NB4 (cell line): ENCODE results near the gene MPZ.
A peak's percentile ranks its signal among the peaks of the same experiment; 100 is the strongest.

ENCODE experiments used
- DNase-seq: peaks from one replicate; pipeline ENCODE4 v3.0.0; 2010; ENCODE audit warnings: low read depth
- H3K4me3 ChIP-seq: one replicate; pipeline ENCODE4 v1.5.1; 2011; ENCODE audit warnings: mild to moderate bottlenecking, low read depth, low read length, moderate library complexity
- MYC ChIP-seq: IDR thresholded peaks from 2 replicates; pipeline ENCODE4 v1.6.1; 2011; ENCODE audit warnings: low read depth, low read length
- POLR2A ChIP-seq: IDR thresholded peaks from 2 replicates; pipeline ENCODE4 v1.6.1; 2011; ENCODE audit warnings: mild to moderate bottlenecking; ENCODE audit not compliant: insufficient read length; ENCODE audit errors: extremely low read depth
- TF ChIP-seq, protein P1 (sequence below): IDR thresholded peaks from one replicate; pipeline ENCODE4 v1.5.1; 2012; ENCODE audit warnings: low read depth, low read length
- TF ChIP-seq, protein P2 (sequence below): IDR thresholded peaks from 2 replicates; pipeline ENCODE4 v1.6.1; 2011; ENCODE audit warnings: low read depth, low read length

MPZ gene

DNA sequence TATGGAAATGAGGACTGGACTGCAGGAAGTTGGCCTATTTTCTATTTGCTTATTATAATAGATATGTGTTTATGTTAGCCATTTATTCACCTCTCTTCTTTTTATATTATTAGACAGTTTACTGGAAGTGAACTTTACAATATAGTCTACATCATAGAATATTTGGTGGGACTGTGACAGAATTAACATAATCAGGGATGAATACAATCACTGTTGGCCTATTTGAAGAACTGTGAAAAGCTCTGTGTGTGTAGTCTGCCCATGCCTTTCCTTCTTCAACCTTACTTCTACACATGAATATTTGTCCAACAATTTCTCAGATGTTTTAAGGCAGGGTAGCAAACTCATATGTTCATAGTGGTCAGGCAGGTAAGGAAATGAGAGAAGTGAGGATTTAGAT, 12.4 kb downstream of the MPZ start:
- H3K4me3 ChIP-seq, result no peak overlapping the region
- TF ChIP-seq, protein P1, sequence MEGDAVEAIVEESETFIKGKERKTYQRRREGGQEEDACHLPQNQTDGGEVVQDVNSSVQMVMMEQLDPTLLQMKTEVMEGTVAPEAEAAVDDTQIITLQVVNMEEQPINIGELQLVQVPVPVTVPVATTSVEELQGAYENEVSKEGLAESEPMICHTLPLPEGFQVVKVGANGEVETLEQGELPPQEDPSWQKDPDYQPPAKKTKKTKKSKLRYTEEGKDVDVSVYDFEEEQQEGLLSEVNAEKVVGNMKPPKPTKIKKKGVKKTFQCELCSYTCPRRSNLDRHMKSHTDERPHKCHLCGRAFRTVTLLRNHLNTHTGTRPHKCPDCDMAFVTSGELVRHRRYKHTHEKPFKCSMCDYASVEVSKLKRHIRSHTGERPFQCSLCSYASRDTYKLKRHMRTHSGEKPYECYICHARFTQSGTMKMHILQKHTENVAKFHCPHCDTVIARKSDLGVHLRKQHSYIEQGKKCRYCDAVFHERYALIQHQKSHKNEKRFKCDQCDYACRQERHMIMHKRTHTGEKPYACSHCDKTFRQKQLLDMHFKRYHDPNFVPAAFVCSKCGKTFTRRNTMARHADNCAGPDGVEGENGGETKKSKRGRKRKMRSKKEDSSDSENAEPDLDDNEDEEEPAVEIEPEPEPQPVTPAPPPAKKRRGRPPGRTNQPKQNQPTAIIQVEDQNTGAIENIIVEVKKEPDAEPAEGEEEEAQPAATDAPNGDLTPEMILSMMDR, result no peak
- TF ChIP-seq, protein P2, sequence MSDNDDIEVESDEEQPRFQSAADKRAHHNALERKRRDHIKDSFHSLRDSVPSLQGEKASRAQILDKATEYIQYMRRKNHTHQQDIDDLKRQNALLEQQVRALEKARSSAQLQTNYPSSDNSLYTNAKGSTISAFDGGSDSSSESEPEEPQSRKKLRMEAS, result no peak
- no peak for TF ChIP-seq MYC
- TF ChIP-seq POLR2A, result no peak
- DNase-seq, result no peak

DNA sequence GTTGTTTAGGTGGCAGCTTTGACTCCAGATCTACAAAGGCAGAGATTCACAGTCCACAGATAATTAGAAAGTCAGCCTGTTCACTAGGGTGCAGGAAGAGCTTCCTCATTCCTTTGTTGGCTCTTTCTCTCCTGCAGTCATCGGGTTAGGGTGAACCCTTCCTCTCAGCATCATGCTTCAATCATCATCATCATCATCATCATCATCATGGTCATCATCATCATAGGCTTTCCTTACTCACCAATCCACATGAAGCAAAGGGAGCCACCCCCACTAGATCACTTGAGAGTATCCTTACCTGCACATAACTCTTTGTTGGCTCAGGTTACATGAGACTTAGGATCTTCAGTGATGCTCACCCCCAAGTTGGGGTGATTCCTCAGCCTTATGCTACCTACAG, 19.0 kb downstream of the MPZ start:
- no peak for DNase-seq
- no peak overlapping the region for H3K4me3 ChIP-seq
- TF ChIP-seq, protein P1, result no peak
- no peak for TF ChIP-seq MYC
- TF ChIP-seq POLR2A, result no peak
- TF ChIP-seq, protein P2, result no peak

DNA sequence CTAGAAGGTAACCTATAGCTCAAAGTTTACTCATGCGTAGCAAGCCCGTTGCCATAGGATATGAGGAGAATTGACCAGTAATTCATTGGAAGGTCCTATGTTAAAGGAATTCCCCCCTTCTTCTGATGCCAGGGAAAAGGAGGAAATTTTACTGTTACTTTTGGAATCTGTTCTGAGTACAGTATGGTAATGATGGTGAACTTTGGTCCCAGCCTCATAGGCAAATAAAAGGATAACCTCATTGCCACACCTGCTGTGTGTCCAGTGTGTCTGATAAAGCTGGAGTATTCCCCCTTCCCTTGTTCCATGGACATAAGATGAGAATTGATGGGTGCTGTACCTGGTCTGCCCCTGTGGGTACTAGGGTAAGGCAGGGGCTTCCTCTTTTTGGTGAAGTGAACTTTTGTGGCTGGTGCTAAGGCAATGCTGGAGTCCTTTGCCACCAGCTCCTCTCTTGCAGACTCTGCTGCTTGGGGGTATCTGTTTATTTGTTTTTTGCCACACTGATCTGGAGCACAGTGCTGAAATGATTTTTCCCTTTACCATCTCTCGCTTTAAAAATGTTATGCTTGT, 22.2 kb downstream of the MPZ start:
- no peak overlapping the region for H3K4me3 ChIP-seq
- DNase-seq, result peak; percentile 21
- TF ChIP-seq POLR2A (no peak), MYC (no peak)
- TF ChIP-seq, protein P2, result no peak
- TF ChIP-seq, protein P1, result no peak

DNA sequence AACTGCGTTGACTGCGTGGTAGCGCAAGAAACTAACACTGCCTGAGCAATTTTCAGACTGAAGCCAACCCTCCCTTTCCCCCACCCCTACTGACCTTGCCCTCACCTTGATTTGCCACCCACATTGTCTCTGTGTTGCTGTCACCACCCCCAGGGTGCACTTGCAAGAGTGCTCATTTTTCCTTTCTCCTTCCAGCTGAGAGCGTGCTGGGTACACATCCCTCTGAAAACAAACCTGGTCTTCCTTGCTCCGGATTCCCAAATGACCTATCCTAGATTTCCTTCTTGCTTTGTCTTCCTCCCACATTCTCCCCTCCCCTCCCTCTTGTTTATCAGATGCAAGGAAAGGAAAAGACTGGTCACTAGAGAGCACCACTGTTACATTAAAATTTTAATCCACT, 24.2 kb downstream of the MPZ start:
- H3K4me3 ChIP-seq, result no peak overlapping the region
- TF ChIP-seq MYC (no peak), POLR2A (no peak)
- TF ChIP-seq, protein P1, result no peak
- TF ChIP-seq, protein P2, result no peak
- no peak for DNase-seq

DNA sequence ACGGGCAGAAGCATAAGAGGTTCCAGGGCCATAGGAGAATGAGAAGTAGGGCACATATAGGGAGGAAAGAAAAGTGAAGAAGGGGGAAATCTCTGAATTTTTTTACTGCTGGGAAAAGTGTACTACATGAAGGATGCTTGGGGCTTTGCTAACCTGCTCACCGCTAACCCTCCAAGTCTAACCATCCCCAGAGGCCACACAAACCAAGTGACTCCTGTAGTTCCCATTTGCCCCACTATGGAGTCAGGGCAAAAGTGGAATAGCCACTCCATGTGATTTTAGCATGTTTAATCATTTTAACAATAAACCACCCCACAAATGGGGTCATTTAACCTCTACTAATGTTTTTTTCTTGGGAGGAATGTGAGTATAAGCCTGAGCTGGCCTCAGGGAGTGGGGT, 24.7 kb downstream of the MPZ start:
- TF ChIP-seq POLR2A, result no peak
- TF ChIP-seq, protein P1, result no peak
- TF ChIP-seq, protein P2, result no peak
- no peak for TF ChIP-seq MYC
- no peak for DNase-seq
- H3K4me3 ChIP-seq, result no peak overlapping the region

DNA sequence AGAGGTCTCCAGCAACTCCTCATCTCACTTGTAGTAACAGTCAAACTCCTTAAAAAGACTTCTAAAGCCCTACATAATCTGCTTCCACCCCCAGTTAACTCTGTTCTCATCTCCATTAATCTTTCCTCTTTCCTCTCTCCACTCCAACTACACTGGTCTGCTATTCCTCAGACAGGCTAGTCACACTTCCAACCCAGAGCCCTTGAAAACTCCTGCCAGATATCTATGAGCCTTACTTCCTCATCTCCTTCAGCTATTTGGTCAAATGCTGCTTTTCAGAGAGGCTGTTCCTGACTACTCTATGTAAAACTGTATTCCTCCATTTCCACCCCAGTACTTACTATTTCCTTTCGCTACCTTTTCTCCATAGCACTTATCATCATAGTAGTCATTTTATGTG, 26.8 kb downstream of the MPZ start:
- TF ChIP-seq, protein P1, result no peak
- TF ChIP-seq, protein P2, result no peak
- TF ChIP-seq POLR2A (no peak), MYC (no peak)
- no peak for DNase-seq
- H3K4me3 ChIP-seq, result no peak overlapping the region
